ENCODE measurements around the gene KRTAP4-12.
"Not testable (repeated sequence)": the region's sequence is repeated elsewhere in the genome, so short reads cannot be mapped to it uniquely, and the experiment has no call there.

DNA sequence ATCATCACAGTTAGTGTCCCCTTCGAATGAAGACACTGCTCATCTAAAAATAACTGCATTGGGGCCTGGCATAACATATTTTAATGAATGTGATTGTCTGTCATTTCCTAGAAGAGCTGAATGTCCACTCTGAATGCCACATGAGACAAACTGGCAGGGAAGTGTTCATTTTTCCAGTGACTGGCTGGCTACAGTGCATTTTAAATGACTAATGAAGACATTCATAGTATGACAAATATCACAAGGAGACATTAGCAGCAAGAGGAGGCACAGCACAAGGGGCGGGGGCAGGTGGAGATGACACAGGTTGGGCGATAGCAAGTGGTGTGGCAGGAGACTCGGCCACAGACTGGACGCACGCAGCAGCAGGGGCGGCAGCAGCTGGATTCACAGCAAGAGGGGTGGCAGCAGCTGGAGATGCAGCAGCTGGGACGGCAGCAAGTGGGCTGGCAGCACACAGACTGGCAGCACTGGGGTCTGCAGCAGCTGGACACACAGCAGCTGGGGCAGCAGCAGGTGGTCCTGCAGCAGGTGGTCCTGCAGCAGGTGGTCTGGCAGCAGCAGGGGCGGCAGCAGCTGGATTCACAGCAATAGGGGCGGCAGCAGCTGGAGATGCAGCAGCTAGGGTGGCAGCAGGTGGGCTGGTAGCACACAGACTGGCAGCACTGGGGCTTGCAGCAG lies 25.1 kb upstream of the KRTAP4-12 start:
- TF ChIP-seq CTCF, POLR2AphosphoS5 (IDR thresholded peaks at IDR 0.05): not testable (repeated sequence)

Data from transverse colon (tissue), 4 donors.